PC-9 (cell line): ENCODE results near the gene MTHFD1L.

Experiments
- EZH2 ChIP-seq: fragments of 200-600 bp; sonication (generic); IDR thresholded peaks from 2 replicates; pipeline ENCODE4 v1.8.0; 2017; ENCODE audit warnings: antibody characterized with exemption, low read depth
- TF ChIP-seq, protein P1 (sequence below): fragments of 200-600 bp; sonication (generic); conservative IDR thresholded peaks from 2 replicates; pipeline ENCODE4 v1.6.1; 2017; ENCODE audit warnings: mixed run types, antibody characterized with exemption, mild to moderate bottlenecking, moderate library complexity

DNA sequence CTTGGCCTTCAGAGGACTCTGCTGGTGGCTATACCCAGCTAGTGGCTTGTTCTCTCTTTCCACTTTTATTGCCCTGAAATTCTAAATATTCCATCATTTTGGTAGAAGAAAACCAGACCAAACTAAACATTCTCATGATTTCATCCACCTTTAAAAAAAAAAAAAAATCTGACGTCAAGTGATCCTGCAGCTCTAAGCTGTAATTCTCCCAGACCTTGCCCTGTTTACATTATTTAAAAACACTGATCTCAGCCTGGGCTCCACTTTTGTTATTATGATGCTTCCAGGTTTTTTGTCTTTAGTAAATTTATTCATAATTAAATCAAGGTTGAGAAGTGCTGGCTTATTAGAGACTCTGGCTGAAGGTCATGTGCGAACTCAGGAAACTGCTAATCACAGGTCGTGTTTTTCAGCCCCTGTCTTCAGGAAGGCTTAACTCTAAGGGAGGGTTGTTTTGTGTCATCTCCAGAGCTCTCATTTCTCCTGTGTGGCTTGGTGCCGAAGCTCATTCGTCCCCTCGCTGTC is 114.4 kb downstream of the MTHFD1L start:
- TF ChIP-seq, protein P1, sequence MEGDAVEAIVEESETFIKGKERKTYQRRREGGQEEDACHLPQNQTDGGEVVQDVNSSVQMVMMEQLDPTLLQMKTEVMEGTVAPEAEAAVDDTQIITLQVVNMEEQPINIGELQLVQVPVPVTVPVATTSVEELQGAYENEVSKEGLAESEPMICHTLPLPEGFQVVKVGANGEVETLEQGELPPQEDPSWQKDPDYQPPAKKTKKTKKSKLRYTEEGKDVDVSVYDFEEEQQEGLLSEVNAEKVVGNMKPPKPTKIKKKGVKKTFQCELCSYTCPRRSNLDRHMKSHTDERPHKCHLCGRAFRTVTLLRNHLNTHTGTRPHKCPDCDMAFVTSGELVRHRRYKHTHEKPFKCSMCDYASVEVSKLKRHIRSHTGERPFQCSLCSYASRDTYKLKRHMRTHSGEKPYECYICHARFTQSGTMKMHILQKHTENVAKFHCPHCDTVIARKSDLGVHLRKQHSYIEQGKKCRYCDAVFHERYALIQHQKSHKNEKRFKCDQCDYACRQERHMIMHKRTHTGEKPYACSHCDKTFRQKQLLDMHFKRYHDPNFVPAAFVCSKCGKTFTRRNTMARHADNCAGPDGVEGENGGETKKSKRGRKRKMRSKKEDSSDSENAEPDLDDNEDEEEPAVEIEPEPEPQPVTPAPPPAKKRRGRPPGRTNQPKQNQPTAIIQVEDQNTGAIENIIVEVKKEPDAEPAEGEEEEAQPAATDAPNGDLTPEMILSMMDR = no peak
- no peak for TF ChIP-seq EZH2
